Ectodermal cell (in vitro differentiated cells): ENCODE results near the gene COL25A1. TPM values are rescaled to one million over a fixed set of nuclear protein-coding genes. Genes with fewer than 3 reads are reported as not detected.
A peak's percentile ranks its signal among the peaks of the same experiment; 100 is the strongest.

ENCODE experiments used
- H3K27ac ChIP-seq: 2 replicates; pipeline ENCODE4 v1.7.0; 2013; ENCODE audit warnings: mild to moderate bottlenecking, low read depth, low read length; ENCODE audit not compliant: insufficient read depth, poor library complexity, severe bottlenecking
- H3K27me3 ChIP-seq: 2 replicates; pipeline ENCODE4 v1.7.0; 2013; ENCODE audit warnings: mild to moderate bottlenecking, low read length; ENCODE audit not compliant: insufficient read depth, control insufficient read depth, poor library complexity, severe bottlenecking
- H3K36me3 ChIP-seq: one replicate; pipeline ENCODE4 v1.7.0; 2013; ENCODE audit warnings: low read length; ENCODE audit not compliant: control insufficient read depth, insufficient read depth
- H3K4me1 ChIP-seq: one replicate; pipeline ENCODE4 v1.7.0; 2013; ENCODE audit warnings: low read length; ENCODE audit not compliant: control insufficient read depth, insufficient read depth
- H3K4me3 ChIP-seq: 2 replicates; pipeline ENCODE4 v1.7.0; 2013; ENCODE audit warnings: low read depth, low read length, control low read depth; ENCODE audit not compliant: insufficient read depth
- H3K9me3 ChIP-seq: 2 replicates; pipeline ENCODE4 v1.7.0; 2013; ENCODE audit warnings: mild to moderate bottlenecking, low read length, moderate library complexity; ENCODE audit not compliant: control insufficient read depth
- WGBS, 2 experiments: methylation state at CpG; one replicate each; pipeline ENCODE4 v1.1.7; 2013; ENCODE audit warnings: missing lambda C conversion rate in 2 of 2; 5-methylcytosine and 5-hydroxymethylcytosine counted together
- polyA plus RNA-seq, 4 experiments: library from polyadenylated mRNA; stranded (reverse); fragments of 50-300 nt; gene quantifications; one replicate each; pipeline ENCODE4 v1.2.3, GENCODE V29; 2013

COL25A1 gene
- 0.96 TPM for polyA plus RNA-seq (2013, experiment 1 of 4)
- polyA plus RNA-seq (2013, experiment 2 of 4): 0.92 TPM
- polyA plus RNA-seq (2013, experiment 3 of 4): 1.3 TPM
- 1.8 TPM for polyA plus RNA-seq (2013, experiment 4 of 4)

GRCh38 chr4:109302361-109303139, at the start of gene COL25A1:
Gene COL25A1 (minus strand): TSS chr4:109302658.
- peaks cover 3% of the 10 kb centered on the region for H3K4me1 ChIP-seq
- H3K36me3 ChIP-seq: no peaks in the 10 kb centered on the region
- peak within 1 kb of the TSS; percentile 45 for H3K4me3 ChIP-seq
- H3K27me3 ChIP-seq: peaks cover 62% of the 10 kb centered on the region
- H3K9me3 ChIP-seq: no peaks in the 10 kb centered on the region
- H3K27ac ChIP-seq: no peak within 1 kb of the TSS
- WGBS, 2 experiments: 0% methylated on average over 76 of the region's 76 CpGs

- no peak overlapping the region for H3K4me3 ChIP-seq
- no peaks in the 10 kb centered on the region for H3K4me1 ChIP-seq
- H3K36me3 ChIP-seq: no peaks in the 10 kb centered on the region
- no peak overlapping the region for H3K27ac ChIP-seq
- no peaks in the 10 kb centered on the region for H3K27me3 ChIP-seq
- WGBS, 2 experiments: 88 to 93% methylated on average over 1 of the region's 1 CpG
- no peaks in the 10 kb centered on the region for H3K9me3 ChIP-seq
Observed at GRCh38 chr4:109350121-109350520, 47.7 kb upstream of the COL25A1 start.

DNA sequence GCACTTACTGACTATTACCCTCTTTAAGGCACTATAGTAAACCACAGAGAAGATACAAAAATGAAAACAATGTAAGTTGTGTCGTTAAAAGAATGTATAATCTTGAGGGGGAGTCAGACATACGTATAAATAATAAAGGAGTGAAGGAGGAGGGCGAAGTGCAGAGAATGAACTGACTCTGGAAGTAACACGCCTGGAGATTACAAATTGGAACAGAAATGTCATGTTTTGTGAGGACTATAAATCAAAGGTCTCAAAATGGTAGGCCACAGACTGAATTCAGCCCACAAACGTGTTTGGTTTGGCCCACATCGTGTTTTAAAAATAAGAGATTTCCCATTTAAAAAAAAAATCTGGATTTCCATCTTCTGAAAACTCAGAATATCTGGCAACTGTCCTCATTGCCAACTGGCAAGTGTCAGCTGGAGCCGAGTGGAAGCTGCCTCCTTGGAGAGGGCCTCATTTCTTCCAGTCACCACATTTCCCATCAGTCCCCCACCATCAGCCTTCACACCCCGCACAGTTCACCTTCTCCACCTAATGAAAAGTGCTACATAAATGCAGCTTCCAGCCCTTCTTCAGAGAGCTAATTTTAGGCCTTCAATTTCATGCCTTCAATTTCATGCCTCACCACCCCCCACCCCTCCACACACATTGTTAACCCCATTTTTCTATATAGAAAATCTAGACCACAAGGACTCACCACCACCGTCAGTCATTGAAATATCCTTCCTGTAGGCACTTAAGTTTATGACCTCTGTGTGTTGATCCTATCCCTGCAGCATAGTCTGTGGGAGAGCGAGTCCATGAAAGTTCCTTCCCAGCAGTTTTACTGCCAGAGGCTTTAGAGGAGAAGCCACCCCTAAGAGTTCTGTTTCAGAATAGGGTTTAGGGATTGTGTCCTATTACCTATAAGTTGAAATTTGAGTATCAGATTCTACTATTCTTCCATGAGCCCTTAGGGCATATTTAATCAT, 32.0 kb upstream of the COL25A1 start:
- Histone ChIP-seq H3K4me1 (no peaks in the 10 kb centered on the region), H3K4me3 (no peak overlapping the region), H3K9me3 (no peaks in the 10 kb centered on the region), H3K27me3 (no peaks in the 10 kb centered on the region), H3K27ac (no peak overlapping the region), H3K36me3 (no peaks in the 10 kb centered on the region)
- 93 to 96% methylated on average over 10 of the region's 10 CpGs for WGBS, 2 experiments

DNA sequence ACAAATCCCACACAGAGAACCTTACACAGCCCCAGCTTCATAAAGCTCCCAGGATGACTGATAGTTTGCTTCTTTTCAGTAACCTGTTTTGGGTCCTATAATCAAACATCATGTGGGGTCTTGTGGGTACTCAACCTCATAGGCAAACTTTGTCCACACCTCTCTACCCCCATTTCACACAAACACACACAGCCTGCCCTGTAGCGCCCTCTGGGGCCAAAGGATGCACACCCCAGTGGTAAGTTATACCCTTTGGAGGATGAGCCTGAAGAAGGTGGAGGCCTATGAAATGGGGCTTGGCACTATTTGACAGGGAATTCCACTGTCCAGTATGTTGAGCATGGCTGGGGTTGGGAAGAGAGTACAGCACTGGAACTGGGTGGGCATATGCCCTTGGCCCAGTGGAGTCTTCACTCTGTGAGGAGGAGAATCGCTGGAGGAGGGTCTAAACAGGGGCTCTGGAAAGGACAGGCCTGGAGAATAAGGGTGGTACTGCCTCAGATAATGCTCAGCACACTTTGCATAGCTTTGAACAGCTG, 30.5 kb upstream of the COL25A1 start:
- Histone ChIP-seq H3K9me3 (no peaks in the 10 kb centered on the region), H3K4me1 (no peaks in the 10 kb centered on the region), H3K36me3 (no peaks in the 10 kb centered on the region), H3K27ac (no peak overlapping the region), H3K27me3 (no peaks in the 10 kb centered on the region), H3K4me3 (no peak overlapping the region)
- WGBS, 2 experiments: 75 to 82% methylated on average over 2 of the region's 2 CpGs

- Histone ChIP-seq H3K4me3 (no peak overlapping the region), H3K36me3 (no peaks in the 10 kb centered on the region), H3K9me3 (peaks cover 2% of the 10 kb centered on the region), H3K27ac (no peak overlapping the region), H3K27me3 (no peaks in the 10 kb centered on the region), H3K4me1 (no peaks in the 10 kb centered on the region)
- 93 to 96% methylated on average over 2 of the region's 2 CpGs for WGBS, 2 experiments
Observed at GRCh38 chr4:109327641-109328040, 25.2 kb upstream of the COL25A1 start.

- Histone ChIP-seq H3K4me1 (no peaks in the 10 kb centered on the region), H3K4me3 (no peak overlapping the region), H3K36me3 (no peaks in the 10 kb centered on the region), H3K9me3 (peaks cover 2% of the 10 kb centered on the region), H3K27me3 (no peaks in the 10 kb centered on the region), H3K27ac (no peak overlapping the region)
- WGBS, 2 experiments: 87 to 95% methylated on average over 2 of the region's 2 CpGs
Observed at GRCh38 chr4:109325698-109326097, 23.2 kb upstream of the COL25A1 start.

DNA sequence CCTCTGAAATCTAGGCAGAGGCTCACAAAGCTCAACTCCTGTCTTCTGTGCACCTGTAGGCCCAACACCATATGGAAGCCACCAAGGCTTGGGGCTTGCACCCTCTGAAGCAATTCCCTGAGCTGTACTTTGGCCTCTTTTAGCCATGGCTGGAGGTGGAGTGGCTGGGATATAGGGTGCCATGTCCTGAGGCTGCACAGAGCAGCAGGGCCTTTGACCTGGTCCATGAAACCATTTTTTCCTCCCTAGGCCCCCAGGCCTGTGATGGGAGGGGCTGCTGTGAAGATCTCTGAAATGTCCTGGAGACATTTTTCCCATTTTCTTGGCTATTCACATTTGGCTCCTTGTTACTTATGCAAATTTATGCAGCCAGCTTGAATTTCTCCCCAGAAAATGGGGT, 20.9 kb upstream of the COL25A1 start:
- no peak overlapping the region for H3K27ac ChIP-seq
- no peaks in the 10 kb centered on the region for H3K27me3 ChIP-seq
- no peak overlapping the region for H3K4me3 ChIP-seq
- peaks cover 2% of the 10 kb centered on the region for H3K9me3 ChIP-seq
- no peaks in the 10 kb centered on the region for H3K4me1 ChIP-seq
- no peaks in the 10 kb centered on the region for H3K36me3 ChIP-seq

DNA sequence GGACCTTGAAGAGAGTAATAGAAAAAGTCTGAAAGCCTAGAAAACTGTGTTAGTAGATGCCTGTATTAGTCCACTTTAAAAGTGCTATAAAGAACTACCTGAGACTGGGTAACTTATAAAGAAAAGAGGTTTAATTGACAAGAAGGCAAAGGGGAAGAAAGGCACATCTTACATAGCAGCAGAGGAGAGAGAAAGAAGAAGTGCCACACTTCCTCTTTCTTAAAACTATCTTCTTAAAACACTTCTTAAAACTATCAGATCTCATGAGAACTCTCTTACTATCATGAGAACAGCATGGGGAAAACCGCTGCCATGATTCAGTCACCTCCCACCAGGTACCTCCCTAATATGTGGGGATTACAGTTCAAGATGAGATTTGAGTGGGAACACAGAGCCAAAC, 18.8 kb upstream of the COL25A1 start:
- Histone ChIP-seq H3K27ac (no peak overlapping the region), H3K4me3 (no peak overlapping the region), H3K36me3 (no peaks in the 10 kb centered on the region), H3K9me3 (peaks cover 2% of the 10 kb centered on the region), H3K27me3 (no peaks in the 10 kb centered on the region), H3K4me1 (no peaks in the 10 kb centered on the region)
- WGBS, 2 experiments: 71 to 77% methylated on average over 1 of the region's 1 CpG

GRCh38 chr4:109319684-109320083, 17.2 kb upstream of the COL25A1 start:
- H3K4me3 ChIP-seq: no peak overlapping the region
- H3K27ac ChIP-seq: no peak overlapping the region
- H3K4me1 ChIP-seq: no peaks in the 10 kb centered on the region
- H3K9me3 ChIP-seq: peaks cover 2% of the 10 kb centered on the region
- no peaks in the 10 kb centered on the region for H3K36me3 ChIP-seq
- no peaks in the 10 kb centered on the region for H3K27me3 ChIP-seq
- WGBS, 2 experiments: 81 to 100% methylated on average over 2 of the region's 2 CpGs

- Histone ChIP-seq H3K4me3 (no peak overlapping the region), H3K27me3 (no peaks in the 10 kb centered on the region), H3K4me1 (no peaks in the 10 kb centered on the region), H3K27ac (no peak overlapping the region), H3K36me3 (no peaks in the 10 kb centered on the region), H3K9me3 (peaks cover 2% of the 10 kb centered on the region)
- WGBS, 2 experiments: 91 to 98% methylated on average over 2 of the region's 2 CpGs
Observed at GRCh38 chr4:109319156-109319555, 16.7 kb upstream of the COL25A1 start.
